ENCODE measurements around the gene CEP72. TPM values are rescaled to one million over a fixed set of nuclear protein-coding genes. Genes with fewer than 3 reads are reported as not detected.

CEP72 gene
- total RNA-seq, 1 donor from 2014 or later = 27.8 TPM

DNA sequence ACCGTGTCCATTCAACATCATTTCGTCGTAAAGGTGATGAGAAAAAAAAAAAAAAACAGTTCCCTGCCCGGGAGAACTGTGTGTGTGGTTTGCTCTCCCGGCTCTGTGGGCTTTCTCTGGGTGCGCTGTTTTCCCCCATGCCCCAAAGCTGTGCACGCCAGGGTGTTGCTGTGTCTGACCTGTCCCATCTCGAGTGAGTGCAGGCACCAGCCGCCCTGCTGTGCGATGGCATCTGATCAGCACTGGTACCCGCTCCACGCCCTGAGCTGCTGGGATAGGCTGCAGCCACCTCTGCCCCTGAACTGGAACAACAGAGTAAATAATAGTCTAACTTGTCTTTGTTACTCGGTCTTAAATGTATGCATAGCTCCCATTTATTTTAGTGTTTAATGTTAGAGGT is 33.3 kb downstream of the CEP72 start:
- H3K4me1 Mint-ChIP-seq (ENCODE audit: unreplicated experiment) = peaks cover 4% of the 10 kb centered on the region
- H3K36me3 Mint-ChIP-seq = peaks cover 10% of the 10 kb centered on the region
- H3K9me3 Mint-ChIP-seq = no peaks in the 10 kb centered on the region
- TF ChIP-seq, protein P1, sequence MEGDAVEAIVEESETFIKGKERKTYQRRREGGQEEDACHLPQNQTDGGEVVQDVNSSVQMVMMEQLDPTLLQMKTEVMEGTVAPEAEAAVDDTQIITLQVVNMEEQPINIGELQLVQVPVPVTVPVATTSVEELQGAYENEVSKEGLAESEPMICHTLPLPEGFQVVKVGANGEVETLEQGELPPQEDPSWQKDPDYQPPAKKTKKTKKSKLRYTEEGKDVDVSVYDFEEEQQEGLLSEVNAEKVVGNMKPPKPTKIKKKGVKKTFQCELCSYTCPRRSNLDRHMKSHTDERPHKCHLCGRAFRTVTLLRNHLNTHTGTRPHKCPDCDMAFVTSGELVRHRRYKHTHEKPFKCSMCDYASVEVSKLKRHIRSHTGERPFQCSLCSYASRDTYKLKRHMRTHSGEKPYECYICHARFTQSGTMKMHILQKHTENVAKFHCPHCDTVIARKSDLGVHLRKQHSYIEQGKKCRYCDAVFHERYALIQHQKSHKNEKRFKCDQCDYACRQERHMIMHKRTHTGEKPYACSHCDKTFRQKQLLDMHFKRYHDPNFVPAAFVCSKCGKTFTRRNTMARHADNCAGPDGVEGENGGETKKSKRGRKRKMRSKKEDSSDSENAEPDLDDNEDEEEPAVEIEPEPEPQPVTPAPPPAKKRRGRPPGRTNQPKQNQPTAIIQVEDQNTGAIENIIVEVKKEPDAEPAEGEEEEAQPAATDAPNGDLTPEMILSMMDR (conservative IDR thresholded peaks at IDR 0.05) = no peak
- H3K27ac Mint-ChIP-seq = peak overlapping the region; percentile 39
- no peak for DNase-seq (ENCODE audit: extremely low spot score, unreplicated experiment)
- H3K27me3 Mint-ChIP-seq = no peaks in the 10 kb centered on the region
- no peak overlapping the region for H3K4me3 Mint-ChIP-seq

DNA sequence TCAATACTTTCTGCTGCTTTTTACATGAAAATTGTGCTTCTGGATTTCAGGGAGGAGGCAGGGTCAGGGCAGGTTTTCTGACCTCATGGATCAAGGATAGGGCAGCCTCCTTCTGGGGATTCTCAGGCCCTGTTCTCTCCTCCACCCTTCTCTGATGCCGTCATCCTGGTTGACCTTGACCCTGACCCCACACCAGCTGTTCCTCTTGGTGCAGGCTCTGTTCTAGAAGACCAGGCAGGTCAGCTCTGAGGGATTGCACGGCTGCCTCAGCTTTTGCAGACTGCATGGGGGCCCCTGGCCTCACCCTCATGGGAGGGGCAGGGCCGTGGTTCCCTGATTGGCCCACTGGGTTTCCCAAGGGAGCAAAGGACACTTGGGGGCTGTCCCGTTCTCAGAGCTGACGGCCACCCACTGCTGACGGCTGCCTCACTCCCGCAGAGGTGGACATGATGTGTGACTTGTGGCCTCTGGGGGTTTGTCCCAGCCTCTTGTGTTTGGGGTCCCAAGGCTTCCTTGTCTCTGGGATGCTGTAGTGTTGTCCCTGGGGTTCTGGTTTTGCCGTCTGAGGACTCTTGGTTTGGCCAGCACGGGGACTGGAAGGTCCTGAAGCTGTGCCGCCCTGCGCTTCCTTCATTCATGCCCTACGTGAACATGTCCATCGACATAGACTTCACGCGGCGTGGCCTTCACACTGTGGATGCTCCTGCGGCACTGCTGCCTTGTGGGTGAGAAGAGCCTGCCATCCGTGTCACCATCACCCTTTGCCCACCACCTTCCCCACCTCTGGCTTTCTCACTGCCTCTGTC is 34.5 kb downstream of the CEP72 start:
- no peaks in the 10 kb centered on the region for H3K27me3 Mint-ChIP-seq
- H3K9me3 Mint-ChIP-seq = no peaks in the 10 kb centered on the region
- peaks cover 4% of the 10 kb centered on the region for H3K4me1 Mint-ChIP-seq (ENCODE audit: unreplicated experiment)
- DNase-seq (ENCODE audit: extremely low spot score, unreplicated experiment) = no peak
- peaks cover 10% of the 10 kb centered on the region for H3K36me3 Mint-ChIP-seq
- H3K27ac Mint-ChIP-seq = peak overlapping the region; percentile 41
- H3K4me3 Mint-ChIP-seq = no peak overlapping the region
- TF ChIP-seq, protein P1 (conservative IDR thresholded peaks at IDR 0.05) = no peak

DNA sequence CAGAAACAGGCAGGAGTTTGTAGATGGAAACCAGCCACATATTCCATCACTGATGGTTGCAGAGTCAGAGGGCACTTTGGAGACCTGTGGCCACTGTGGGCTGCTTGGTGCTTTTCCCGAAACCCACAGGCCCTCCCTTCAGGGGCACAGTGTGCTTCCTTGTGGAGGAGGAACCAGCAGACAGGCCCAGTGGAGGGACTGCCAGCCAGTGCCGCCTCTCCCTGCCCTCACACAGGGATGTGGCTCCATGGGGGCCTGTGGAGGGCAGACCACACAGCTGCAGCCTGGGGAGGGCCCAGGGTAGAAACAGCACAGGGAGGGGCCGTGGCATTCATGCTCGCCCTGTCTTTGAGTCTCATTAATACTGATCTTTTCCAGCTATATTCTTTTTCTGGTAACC is 35.2 kb downstream of the CEP72 start:
- Mint-ChIP-seq H3K27me3 (no peaks in the 10 kb centered on the region), H3K27ac (no peak overlapping the region), H3K4me3 (no peak overlapping the region), H3K9me3 (no peaks in the 10 kb centered on the region), H3K4me1 (ENCODE audit: unreplicated experiment) (peaks cover 4% of the 10 kb centered on the region), H3K36me3 (peaks cover 10% of the 10 kb centered on the region)
- TF ChIP-seq, protein P1 (conservative IDR thresholded peaks at IDR 0.05) = no peak
- DNase-seq (ENCODE audit: extremely low spot score, unreplicated experiment) = no peak

DNA sequence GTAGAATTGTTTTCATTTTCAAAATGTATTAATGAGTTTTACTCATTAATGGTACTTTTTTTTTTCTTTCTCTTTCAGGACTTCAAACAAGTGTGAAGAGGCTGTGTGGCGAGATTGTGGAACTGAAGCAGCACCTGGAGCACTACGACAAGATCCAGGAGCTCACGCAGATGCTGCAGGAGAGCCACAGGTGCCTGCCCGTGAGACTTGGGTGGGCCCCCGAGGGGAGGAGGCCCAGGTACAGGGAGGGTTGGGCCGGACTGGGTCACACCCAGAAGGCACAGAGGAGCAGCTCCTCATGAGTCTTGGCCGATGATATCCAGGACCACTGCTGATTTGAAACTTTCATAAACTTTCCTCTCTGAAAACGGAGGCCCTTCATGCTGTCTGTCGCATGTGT is 35.6 kb downstream of the CEP72 start:
- TF ChIP-seq, protein P1 (conservative IDR thresholded peaks at IDR 0.05) = no peak
- H3K4me3 Mint-ChIP-seq = no peak overlapping the region
- no peak overlapping the region for H3K27ac Mint-ChIP-seq
- no peaks in the 10 kb centered on the region for H3K9me3 Mint-ChIP-seq
- peaks cover 10% of the 10 kb centered on the region for H3K36me3 Mint-ChIP-seq
- peaks cover 4% of the 10 kb centered on the region for H3K4me1 Mint-ChIP-seq (ENCODE audit: unreplicated experiment)
- H3K27me3 Mint-ChIP-seq = no peaks in the 10 kb centered on the region
- DNase-seq (ENCODE audit: extremely low spot score, unreplicated experiment) = no peak

DNA sequence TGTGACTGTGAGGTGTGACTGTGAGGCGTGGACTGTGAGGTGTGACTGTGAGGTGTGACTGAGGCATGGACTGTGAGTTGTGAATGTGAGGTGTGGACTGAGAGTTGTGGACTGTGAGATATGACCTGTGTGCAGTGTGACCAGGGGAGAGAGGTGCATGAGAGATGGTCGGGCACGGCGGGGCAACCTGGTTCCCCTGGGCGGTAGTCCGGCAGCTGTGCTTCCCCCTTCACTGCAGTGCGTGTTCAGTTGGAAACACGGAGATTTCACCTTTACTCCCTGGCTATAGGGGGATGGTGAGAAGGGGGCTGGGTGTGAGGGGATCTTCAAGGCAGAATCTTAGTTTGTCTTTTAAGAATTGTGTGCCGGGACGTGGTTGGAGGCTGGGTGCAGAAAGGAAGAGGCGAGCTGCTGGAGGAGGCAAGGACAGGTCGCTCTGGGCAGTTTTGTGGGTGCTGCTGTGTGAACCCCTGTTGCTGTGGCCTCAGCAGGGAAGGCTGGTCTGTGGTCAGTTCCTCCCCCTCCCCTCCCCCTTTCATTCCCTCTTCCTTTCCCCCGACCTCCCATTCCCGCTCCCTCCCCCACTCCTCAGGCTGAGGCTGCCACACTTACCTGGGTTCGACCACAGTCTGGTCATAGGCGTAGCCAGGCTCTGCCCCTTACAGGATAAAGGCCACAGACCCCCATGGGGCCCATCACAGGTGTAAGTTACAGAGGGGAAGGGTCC is 39.3 kb downstream of the CEP72 start:
- H3K27me3 Mint-ChIP-seq = no peaks in the 10 kb centered on the region
- TF ChIP-seq, protein P1 (conservative IDR thresholded peaks at IDR 0.05) = no peak
- DNase-seq (ENCODE audit: extremely low spot score, unreplicated experiment) = no peak
- H3K27ac Mint-ChIP-seq = no peak overlapping the region
- no peaks in the 10 kb centered on the region for H3K9me3 Mint-ChIP-seq
- peaks cover 14% of the 10 kb centered on the region for H3K36me3 Mint-ChIP-seq
- no peak overlapping the region for H3K4me3 Mint-ChIP-seq
- no peaks in the 10 kb centered on the region for H3K4me1 Mint-ChIP-seq (ENCODE audit: unreplicated experiment)
